NCI-H2029 (cell line): ENCODE data around the gene FRAT1.

Experiments used
- DNase-seq: peaks from one replicate; lab custom pipeline; 2025; lab: John Stamatoyannopoulos, UW

FRAT1 gene

DNA sequence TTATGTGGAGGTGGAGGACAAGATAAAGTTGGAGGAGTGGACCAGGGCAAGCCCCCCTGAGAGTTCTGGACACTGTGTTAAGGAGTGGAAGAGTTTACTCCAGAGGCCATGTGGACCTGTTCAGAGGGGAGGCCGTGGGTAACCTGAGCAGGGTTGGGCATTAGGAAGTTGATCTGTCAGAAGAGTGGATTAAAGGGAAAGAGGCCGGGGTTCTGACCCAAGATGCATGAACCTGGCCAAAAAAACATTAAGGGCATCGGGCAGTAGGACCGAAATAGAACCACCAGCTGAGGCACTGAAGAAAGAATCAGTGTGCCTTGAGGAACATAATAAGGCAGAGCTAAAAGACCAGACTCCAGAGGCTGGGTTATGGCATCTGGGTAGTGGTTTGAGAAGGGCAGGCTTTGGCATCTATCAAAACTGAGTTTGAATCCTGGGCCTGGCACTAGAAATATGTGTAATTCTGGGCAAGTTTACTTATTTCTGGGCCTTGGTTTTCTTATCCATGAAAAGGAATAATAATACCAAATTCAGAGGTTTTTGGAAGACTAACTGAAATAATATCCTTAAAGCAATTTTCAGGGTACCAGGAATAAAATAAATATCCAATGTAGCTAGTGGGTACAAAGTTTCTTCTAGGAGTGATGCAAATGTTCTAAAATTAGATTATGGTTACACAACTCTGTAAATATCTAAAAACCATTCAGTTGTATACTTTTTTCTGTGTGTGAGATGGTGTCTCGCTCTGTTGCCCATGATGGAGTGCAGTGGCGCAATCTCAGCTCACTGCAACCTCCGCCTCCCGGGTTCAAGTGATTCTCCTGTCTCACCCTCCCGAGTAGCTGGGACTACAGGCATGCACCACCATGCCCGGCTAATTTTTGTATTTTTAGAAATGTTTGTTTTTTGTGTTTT lies 10.9 kb upstream of the FRAT1 start:
- no peak for DNase-seq

DNA sequence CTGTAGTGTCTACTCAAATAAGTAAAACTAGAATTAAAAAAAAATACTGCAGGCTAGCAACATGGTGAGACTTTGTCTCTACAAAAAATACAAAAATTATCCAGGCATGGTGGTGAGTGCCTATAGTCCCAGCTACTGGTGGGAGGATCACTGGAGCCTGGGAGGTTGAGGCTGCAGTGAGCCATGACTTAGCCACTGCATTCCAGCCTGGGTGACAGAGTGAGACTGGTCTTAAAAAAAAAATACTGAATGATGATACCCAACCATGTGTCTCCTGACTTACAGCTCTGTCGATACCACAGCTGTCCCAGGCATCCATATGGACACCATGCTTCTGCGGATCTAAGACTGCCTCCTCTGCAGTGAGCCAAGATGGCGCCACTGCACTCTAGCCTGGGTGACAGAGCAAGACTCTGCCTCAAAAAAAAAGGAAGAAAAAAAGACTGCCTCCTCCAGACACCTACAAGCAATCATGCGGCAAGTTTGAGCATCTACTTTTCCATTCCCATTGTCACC lies 7.9 kb upstream of the FRAT1 start:
- DNase-seq, result no peak

DNA sequence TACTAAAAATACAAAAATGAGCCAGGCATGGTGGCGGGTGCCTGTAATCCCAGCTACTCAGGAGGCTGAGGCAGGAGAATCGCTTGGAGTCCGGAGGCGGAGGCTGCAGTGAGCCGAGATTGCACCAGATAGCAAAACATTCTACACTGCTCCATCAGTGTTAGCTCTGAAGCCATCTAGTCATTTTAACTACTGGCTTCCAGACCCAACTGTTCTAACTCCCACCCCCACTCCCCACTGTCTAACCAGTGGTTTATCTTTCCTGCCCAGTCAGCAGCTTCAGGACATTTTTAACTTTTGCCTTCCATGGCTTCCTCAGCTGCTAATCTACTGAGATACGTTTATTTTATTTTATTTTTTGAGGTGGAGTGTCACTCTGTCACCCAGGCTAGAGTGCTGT lies 6.2 kb upstream of the FRAT1 start:
- no peak for DNase-seq

DNA sequence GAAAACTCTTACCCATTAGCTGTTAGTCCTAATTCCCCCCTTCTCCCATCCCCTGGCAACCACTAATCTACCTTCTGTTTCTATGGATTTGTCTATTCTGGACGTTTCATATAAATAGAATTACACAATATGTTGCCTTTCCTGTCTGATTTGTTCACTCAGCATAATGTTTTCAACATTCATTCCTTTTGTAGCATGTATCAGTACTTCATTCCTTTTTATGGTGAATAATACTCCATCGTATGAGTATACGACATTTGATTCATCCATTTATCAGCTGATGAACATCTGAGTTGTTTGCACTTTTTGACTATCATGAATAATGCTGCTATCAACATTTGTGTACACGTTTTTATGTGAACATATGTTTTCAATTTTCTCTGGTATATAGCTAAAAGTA lies 4.4 kb upstream of the FRAT1 start:
- DNase-seq, result no peak

DNA sequence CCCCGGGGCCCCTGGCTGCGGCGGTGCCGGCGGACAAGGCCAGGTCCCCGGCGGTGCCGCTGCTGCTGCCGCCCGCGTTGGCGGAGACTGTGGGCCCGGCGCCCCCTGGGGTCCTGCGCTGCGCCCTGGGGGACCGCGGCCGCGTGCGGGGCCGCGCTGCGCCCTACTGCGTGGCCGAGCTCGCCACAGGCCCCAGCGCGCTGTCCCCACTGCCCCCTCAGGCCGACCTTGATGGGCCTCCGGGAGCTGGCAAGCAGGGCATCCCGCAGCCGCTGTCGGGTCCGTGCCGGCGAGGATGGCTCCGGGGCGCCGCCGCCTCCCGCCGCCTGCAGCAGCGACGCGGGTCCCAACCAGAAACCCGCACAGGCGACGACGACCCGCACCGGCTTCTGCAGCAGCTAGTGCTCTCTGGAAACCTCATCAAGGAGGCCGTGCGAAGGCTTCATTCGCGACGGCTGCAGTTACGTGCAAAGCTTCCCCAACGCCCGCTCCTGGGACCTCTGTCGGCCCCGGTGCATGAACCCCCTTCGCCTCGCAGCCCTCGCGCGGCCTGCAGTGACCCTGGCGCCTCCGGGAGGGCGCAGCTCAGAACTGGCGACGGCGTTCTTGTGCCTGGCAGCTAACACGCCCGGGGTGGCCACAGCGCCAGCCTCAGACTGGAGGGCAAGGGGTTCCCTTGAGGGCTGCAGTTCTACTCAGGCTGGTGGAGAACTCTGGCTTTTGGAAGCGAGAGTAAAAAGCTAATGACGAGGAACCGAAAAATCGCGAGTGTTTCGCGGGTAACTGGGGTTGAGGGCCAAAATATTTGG lies 804 bp downstream of the FRAT1 start:
- no peak for DNase-seq

DNA sequence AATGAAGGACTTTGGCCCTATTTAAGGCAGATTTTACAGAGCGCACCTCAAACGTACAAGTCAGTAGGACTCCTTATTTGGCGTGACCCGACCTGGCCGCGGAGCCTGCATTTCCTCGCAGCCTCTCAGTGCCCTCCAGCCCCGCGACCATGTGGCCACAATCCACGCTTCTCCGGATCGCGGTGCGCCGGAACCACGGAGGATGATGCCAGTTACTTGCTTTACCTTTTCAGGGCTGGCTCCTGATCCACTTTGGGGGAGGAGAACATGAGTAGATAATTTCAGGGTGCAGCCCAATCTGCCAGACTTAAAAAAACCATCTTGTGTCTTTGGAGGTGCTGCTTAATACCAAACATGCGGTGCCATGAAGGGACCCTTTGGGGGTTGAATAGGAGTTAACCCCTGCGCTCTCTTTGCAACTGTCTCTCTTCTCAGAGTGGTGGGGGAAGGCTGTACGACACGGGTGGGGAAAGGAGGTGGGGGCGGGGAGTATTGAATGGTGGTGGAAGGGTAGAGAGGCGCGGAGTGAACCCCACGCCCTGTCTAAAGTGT lies 1.5 kb downstream of the FRAT1 start:
- DNase-seq, result peak; percentile 33

DNA sequence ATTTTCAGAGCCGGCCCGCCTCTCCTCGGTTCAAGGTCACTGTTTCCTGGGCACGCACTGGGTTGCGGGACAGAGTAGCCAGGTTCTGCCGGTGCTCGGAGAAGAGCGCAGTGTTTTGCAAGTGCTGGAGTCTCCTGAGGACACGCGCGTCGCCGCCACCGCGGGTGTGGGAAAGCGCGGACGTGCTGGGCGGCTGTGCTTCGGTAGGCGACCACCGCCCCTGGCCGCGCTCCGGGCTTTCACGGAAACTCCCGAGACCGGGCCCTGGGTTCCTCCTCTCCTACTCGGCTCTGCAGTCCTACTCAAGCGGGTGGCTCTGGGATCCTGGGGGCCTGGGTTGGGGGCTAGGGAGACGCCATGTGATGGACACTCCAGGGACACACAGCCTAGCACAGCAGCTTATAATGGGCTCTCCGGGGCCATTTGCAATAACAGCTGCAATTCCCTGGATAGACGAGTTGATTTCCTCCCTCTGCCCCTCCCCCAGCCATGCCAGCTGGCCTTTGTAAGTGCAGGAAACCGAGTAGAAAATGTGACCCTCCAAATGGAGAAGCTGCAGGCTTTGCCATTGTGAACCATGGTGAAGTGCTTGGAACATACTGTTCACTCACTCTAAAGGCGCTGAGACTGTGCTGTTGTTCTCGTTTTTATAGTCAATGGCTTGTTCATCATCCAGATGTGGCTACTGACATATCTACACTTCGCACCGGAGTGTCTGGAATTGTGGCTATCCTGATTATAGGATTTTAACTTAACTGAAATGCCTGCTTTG lies 2.1 kb downstream of the FRAT1 start:
- peak; percentile 46 for DNase-seq

DNA sequence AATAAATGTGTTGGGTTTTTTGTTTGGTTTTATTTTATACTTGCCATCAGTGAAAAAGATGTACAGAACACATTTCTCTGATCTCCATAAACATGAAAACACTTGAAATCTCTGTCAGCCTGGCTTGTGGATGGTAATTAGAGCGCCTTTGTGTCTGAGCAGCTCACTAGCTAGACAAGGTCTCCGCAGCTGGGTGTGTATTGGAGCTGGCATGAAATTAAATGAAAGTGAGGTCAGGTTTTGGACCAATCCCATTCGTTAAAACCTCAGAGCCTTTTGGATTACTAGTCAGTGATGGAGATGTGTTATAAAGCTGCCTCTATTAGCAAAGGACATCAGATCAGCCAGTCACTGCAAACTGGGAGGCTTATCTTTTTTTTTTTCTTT lies 2.7 kb downstream of the FRAT1 start:
- peak; percentile 55 for DNase-seq

DNA sequence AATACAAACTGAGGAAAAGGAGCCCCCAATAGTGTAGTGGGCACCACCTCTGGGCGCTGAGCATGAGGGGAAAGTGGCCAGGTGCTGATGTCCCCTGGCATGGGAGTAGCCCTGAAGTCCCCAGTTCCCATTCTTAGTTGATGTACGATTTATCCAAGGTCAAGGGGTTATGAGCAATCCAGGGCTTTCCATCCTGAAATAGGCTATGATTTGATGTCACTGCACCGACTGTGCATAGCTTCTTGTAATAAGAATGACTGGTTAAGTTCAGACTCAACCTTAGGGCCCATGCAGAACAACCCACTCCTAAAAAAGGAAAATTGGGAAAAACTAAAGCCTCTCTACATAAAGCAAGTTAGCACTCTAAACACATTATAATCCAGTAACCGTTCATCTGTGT lies 4.4 kb downstream of the FRAT1 start:
- no peak for DNase-seq

DNA sequence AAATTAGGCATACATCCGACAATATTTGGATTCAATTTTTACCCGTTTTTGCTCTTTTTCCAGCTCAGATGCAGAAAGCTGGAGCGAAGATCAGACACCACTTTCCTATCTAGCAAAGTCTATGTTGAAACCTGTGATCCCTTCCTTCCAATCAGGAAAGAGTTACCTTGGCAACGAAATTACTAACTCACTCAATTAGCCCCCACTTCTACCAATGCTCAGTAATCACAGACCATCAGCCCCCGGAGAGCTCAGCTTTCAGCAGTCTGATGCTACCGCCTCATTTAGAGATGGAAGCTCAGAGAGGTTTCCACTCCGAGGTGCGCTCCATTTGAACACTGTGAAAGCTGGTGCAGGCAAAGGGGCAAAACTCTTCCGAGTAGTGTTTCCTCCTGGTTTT lies 6.7 kb downstream of the FRAT1 start:
- DNase-seq, result no peak

DNA sequence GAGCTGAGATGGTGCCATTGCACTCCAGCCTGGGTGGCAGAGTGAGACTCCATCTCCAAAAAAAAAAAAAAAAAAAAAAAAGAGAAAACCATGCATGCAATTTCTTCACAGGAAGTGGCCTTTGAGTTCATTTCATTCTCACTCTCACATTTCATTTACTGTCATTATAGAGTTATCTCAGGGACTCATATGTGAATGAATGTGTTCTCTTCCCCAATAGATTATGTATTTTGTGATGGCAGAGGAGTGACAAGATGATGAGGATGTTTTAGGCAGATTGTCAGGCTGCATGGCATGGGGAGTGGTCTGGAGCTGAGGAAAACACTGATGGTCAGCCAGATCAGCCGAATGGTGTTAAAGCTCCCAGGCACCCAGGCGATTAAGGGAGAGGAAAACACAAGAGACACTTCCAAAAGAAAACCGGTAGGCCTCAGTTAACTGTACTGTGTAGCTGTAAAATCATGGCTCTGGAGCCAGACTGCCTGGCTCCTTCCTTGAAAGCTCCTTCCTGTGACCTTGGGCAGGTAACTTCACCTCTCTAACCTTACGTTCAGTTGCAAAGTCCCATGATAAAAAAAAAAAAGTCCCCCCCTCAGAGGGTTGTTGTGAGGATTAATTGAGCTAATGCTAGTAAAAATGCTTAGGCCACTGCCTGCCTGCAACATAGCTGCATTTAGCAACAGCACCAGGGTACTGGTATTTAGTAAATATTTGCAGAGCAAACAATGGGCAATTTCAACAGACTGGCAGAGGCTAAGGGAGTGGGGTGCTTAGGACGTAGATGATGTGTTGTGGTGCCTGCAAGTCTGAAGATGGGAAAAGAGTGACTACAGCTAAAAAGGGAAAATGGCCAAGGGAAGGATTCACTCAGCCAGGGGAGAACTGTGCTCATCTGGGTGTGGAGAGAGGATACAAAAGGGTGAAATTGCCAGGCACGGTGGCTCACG lies 8.6 kb downstream of the FRAT1 start:
- DNase-seq, result peak; percentile 57

DNA sequence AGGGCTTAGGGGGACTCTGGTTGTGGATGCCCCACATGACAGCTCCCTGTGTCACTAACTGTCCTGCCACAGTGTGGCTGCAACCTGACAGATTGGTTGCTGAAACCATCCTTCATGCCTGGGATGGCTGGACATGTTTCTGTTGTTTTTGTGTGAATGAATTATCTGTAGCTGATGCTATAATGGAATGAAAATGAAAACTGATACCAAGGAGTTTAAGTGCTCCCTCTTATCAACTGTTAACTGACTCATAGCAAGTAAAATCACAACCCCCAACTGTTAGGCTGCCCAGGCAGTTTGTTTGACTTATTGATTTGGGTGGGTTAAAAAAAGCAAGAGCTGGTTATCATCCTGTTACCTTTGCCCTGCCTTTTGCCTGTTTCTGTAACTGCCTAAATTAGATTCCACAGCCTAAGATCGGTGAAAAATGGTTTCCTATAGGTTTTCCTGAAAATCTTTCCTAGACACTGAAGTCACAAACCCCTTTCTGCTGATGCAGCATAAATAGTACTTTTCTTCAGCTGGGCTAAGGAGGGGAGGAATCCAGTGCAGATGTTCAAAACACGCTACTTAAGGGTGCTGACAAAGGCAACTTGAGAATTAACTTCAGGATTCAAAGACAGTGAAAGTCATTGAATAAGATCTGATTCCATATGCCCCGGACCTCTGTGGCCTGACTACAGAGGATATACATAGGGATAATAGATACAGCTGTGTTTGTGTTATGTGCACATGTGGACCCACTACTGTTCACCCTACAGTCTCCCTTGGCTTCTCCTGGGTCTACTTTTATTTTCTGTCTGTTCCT lies 9.8 kb downstream of the FRAT1 start:
- DNase-seq, result no peak

DNA sequence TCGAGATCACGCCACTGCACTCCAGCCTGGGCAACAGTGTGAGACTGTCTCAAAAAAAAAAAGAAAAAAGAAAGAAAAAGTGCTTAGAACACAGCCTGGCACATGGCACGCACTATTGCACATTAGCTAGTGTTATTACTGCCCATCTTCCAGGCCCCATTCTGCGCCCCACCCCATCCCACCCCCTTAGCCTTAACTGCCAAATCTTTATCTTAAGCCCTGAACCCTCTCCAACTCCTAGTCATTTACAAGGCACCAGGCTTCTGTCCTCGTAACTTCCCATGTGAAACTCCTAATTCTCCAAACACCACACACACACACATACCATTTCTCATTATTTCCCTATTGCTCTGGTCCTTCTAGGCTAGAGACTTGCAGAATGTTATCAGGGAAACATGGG lies 10.7 kb downstream of the FRAT1 start:
- no peak for DNase-seq

DNA sequence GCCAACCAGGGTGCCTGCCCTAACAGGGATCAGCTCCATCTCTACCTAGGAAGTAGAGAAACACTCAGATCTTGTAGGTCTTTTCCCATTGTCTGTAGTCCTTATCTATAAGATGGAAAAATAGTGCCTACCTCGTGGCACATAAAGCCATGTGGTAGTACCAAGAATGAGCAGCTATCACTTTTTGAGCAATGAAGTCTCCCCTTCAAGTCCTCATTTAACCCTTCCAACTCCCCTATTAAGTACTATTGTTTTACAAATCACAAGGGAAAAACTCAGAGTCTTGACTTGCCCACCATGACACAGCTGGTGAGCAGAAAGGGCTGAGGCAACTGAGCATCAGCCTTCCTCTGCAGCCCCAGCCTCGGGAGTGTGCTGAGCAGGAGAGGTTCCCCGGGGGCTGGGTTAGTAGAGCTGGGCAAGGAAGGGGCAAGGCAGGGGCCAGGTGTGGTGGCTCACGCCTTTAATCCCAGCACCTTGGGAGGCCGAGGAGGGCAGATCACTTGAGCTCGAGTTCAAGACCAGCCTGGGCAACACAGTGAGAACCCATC lies 12.2 kb downstream of the FRAT1 start:
- DNase-seq, result no peak

DNA sequence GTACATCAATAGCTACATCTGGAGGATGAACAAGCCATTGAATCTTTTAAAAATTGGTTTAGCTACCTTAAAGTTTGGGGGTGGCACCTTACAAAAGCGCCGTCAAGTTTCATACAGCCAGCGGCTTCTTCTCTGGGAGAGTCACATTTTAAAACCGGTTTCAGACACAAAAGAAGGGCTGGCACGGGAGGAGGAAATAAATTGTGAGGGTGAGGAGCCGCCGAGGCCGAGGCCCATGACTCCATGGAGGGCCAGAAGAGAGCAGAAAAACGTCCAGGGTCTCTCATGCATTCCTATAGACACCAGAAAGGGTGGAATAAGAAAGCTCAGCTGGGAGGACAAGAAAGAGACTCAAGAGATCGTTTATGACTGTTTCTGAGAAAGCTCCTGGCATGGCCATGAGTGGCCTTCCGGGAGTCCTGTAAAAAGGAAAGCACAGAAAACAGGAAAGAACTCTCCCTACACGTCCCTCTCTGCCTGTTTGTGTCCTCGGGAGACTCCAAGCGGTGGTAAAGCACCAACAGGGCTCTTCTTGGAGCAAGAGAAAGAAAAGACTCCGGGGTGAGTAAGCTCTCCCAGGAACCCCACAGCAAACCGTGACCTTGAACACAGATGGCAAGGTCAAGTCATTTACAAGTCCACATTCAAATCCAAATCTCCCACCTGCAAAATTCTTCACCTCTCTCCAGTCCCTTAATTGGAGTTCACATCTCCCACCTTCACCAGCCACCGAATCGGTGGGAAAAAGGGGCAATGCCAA lies 13.7 kb downstream of the FRAT1 start:
- DNase-seq, result no peak

DNA sequence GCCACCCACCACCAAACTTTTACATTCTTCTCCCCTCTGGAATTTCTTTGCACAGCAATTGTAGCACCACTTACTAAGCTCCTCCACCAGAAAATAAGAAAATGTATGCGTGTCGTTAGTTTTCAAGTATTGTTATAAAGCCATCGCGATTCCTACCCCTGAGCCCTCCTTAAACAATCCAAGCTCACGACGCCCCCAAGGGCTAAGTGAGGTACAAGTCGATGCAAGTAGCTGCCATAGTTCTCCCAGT lies 14.2 kb downstream of the FRAT1 start:
- DNase-seq, result no peak

DNA sequence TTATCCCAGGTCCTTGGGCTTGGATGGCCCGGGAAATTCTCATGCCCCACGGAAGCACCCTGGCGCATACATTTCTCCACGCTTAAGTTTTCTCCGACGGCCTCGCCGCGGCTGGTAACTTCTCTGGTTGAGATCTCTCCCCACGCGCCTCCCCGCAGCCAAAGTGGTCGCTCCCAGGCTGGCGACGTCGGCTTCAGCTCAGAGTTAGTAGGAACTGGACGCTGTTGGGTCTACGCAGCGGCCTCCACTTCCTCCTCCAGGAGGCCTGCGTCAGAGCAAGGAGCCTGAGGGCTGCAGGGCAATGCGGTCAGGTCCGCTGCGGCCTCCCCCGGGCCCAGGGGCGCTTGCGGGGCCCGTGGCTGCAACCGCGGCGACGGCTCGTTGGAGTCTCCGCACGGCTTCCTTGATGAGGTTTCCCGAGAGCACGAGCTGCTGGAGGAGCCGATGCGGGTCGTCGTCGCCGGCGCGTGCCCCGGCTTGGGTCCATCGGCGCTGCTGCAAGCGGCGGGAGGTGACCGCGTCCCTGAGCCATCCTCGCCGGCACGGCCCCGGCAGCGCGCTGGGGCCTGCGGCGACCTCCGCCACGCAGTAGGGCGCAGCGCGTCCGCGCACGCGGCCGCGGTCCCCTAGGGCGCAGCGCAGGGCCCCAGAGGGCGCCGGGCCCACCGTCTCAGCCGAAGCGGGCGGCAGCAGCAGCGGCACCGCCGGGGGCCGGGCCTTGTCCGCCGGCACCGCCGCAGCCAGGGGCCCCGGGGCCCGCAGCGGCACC lies 14.7 kb downstream of the FRAT1 start:
- no peak for DNase-seq

DNA sequence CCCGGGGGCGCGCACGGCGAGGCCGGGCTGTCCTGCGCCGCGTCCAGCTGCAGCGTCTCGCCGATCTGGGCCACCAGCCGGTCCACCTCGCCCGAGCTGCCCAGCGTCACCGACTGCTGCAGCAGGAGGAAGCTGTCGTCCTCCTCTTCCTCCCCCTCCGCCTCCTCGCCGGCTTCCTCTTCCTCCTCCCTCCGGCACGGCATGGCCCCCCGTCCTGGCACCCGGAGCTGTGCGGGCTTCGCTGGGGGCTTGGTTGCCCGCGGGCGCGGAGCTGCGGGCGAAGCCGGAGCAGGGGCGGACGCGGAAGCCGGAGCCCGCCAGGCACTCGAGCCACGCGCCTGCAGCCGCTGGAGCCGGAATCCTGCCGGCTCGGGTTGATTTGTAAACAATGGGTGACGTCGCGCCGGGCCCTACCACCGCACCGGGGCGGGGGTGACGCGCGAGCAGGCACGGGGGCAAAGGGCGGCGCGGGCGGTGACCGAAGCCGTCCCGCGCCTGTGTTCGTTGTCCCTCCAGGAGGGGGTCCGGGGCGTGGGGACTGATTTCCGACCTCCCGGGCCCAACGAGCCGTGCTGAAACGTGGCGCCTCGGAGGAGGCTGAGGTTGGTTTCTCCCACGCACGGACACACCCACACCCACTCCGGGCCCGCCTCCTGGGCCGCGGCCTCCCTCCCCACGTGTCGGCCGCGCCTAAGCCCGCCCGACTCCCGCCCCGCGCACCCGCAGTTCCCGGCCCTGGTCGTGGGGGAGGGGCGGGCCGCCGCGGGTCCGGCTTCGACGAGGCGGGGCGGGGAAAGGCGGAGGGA lies 15.5 kb downstream of the FRAT1 start, which contains the start of gene FRAT2:
Gene FRAT2 (minus strand): TSS at position 360 of the 806 bp plus-strand sequence. CDS start 157 bp downstream, at position 203.
- DNase-seq, result peak; percentile 55
